Activated naive CD8-positive, alpha-beta T cell treated with anti-CD3 and anti-CD28 coated beads for 36 hours (primary cell): Measurements from ENCODE around the gene FGD5. TPM values are rescaled to one million over a fixed set of nuclear protein-coding genes. Genes with fewer than 3 reads are reported as not detected.
A peak's percentile ranks its signal among the peaks of the same experiment; 100 is the strongest.

Source experiments
- DNase-seq: peaks from one replicate; pipeline ENCODE4 v3.0.0; 2021
- H3K27ac Mint-ChIP-seq: one replicate; pipeline ENCODE4 v1.8.0; 2022; ENCODE audit warnings: mild to moderate bottlenecking, moderate library complexity, mixed read lengths
- H3K27me3 Mint-ChIP-seq: one replicate; pipeline ENCODE4 v1.8.0; 2022; ENCODE audit warnings: mild to moderate bottlenecking, mixed read lengths
- H3K36me3 Mint-ChIP-seq: one replicate; pipeline ENCODE4 v1.8.0; 2021; ENCODE audit warnings: mild to moderate bottlenecking, mixed read lengths
- H3K4me1 Mint-ChIP-seq: one replicate; pipeline ENCODE4 v1.8.0; 2021; ENCODE audit warnings: mixed read lengths
- H3K4me3 Mint-ChIP-seq: one replicate; pipeline ENCODE4 v1.8.0; 2022; ENCODE audit warnings: mild to moderate bottlenecking, moderate library complexity, mixed read lengths
- H3K9me3 Mint-ChIP-seq: one replicate; pipeline ENCODE4 v1.8.0; 2022; ENCODE audit warnings: mixed read lengths
- total RNA-seq, 2 experiments: library from RNA; stranded (reverse); gene quantifications; one replicate each; pipeline ENCODE4 v1.2.3, GENCODE V29; 2021

FGD5 gene, protein sequence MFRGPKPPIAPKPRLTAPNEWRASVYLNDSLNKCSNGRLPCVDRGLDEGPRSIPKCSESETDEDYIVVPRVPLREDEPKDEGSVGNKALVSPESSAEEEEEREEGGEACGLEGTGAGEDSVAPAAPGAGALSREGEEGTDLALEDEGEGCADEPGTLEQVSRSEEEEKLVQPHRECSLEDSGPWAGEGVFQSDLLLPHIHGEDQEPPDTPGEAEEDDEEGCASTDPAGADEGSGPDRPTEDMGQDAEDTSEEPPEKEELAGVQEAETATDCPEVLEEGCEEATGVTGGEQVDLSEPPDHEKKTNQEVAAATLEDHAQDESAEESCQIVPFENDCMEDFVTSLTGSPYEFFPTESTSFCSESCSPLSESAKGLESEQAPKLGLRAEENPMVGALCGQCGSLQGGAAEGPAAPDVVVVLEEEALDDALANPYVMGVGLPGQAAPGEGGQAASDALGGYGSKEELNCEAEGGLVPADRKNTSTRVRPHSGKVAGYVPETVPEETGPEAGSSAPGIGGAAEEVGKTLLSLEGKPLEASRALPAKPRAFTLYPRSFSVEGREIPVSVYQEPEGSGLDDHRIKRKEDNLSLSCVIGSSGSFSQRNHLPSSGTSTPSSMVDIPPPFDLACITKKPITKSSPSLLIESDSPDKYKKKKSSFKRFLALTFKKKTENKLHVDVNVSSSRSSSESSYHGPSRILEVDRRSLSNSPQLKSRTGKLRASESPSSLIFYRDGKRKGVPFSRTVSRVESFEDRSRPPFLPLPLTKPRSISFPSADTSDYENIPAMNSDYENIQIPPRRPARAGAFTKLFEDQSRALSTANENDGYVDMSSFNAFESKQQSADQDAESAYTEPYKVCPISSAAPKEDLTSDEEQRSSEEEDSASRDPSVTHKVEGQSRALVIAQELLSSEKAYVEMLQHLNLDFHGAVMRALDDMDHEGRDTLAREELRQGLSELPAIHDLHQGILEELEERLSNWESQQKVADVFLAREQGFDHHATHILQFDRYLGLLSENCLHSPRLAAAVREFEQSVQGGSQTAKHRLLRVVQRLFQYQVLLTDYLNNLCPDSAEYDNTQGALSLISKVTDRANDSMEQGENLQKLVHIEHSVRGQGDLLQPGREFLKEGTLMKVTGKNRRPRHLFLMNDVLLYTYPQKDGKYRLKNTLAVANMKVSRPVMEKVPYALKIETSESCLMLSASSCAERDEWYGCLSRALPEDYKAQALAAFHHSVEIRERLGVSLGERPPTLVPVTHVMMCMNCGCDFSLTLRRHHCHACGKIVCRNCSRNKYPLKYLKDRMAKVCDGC (N-terminal part only)
- total RNA-seq, result under 1 TPM; 0.22 to 0.27 TPM

DNA sequence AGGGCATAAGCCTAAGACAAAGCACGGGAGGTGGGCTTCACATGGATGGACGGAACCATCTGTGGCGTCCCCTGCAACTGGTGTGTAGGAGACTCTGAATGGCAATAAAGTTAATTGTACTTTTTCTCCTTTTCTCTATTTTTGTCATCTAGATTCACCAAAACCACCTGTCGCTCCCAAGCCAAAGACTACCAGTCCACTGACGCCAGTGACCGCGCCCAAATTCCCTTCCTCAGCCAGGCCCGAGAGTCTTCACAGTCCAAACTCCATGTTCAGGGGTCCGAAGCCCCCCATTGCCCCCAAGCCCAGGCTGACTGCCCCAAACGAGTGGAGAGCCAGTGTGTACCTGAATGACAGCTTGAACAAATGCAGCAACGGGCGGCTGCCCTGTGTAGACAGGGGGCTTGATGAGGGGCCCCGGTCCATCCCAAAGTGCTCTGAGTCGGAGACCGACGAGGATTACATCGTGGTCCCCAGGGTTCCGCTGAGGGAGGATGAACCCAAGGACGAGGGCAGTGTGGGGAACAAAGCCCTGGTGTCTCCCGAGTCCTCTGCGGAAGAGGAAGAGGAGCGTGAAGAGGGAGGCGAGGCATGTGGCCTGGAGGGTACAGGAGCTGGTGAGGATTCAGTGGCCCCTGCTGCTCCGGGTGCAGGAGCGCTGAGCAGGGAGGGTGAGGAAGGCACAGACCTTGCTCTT is at the start of gene FGD5:
FGD5 (plus strand) TSS at position 159 of the 697 bp plus-strand sequence; CDS start at position 269, 110 bp downstream.
- Mint-ChIP-seq H3K4me3 (no peak within 1 kb of the TSS), H3K36me3 (no peaks in the 10 kb centered on the region), H3K9me3 (no peaks in the 10 kb centered on the region), H3K4me1 (no peaks in the 10 kb centered on the region), H3K27ac (no peak within 1 kb of the TSS), H3K27me3 (peaks cover 9% of the 10 kb centered on the region)
- no peak for DNase-seq

DNA sequence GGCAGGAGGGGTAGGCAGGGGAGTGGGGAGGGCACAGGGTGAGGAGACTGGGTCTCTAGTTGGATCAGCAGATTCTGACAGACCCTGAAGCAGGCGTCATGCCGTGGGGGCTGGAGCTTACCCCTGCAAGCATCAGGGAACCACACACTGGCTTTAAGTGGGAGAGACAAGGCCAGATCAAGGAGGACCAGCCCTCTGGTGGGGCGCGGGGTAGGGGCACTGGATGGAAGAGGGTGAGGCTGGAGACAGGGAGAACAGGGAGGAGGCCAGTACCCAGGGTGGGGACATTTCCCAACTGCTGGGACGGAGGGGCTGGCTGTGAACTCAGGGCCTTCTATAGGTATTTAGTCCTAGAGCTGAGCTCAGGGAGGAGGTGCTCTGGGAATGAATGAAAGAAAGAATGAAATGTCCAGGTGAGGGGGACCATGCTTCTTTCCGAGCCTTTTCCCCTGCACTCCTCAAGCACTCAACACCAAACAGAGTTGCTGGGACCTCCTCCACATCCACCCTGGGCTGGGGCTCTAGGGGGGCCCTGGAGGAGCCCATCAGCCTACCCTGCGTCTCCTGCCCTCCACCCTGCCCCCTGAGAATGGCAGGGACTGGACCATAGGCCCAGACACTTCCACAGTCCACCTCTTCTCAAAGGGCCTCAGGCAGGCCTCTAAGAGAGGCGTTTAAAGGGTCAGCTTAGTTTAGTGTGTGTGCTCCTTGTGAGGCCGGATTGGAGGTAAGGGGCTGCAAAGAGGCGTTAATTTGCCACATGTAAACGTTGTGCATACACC is 49.0 kb upstream of the FGD5 start:
- Mint-ChIP-seq H3K27me3 (no peaks in the 10 kb centered on the region), H3K9me3 (no peaks in the 10 kb centered on the region), H3K27ac (no peak overlapping the region), H3K36me3 (no peaks in the 10 kb centered on the region), H3K4me3 (no peak overlapping the region), H3K4me1 (no peaks in the 10 kb centered on the region)
- DNase-seq, result no peak

DNA sequence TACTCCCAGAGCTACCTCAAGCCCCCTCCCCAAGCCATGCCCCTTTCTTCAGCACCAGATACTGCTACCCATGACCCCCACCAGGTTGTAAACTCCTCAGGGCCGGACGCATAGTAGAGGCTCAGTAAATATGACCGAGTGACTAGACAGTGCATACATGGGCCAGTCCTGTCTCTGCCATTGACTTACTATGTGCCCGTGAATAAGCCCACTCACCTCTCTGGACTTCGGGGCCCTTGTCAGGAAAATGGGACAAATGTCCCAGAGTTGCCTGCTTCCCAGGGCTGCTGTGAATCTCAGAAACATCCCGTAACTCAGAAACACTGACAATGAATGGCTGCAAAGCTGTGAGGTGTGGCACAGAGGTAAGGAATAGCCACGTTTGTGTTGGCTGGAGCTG is 48.2 kb upstream of the FGD5 start:
- Mint-ChIP-seq H3K9me3 (no peaks in the 10 kb centered on the region), H3K36me3 (no peaks in the 10 kb centered on the region), H3K4me3 (no peak overlapping the region), H3K27me3 (no peaks in the 10 kb centered on the region), H3K4me1 (no peaks in the 10 kb centered on the region), H3K27ac (no peak overlapping the region)
- no peak for DNase-seq

DNA sequence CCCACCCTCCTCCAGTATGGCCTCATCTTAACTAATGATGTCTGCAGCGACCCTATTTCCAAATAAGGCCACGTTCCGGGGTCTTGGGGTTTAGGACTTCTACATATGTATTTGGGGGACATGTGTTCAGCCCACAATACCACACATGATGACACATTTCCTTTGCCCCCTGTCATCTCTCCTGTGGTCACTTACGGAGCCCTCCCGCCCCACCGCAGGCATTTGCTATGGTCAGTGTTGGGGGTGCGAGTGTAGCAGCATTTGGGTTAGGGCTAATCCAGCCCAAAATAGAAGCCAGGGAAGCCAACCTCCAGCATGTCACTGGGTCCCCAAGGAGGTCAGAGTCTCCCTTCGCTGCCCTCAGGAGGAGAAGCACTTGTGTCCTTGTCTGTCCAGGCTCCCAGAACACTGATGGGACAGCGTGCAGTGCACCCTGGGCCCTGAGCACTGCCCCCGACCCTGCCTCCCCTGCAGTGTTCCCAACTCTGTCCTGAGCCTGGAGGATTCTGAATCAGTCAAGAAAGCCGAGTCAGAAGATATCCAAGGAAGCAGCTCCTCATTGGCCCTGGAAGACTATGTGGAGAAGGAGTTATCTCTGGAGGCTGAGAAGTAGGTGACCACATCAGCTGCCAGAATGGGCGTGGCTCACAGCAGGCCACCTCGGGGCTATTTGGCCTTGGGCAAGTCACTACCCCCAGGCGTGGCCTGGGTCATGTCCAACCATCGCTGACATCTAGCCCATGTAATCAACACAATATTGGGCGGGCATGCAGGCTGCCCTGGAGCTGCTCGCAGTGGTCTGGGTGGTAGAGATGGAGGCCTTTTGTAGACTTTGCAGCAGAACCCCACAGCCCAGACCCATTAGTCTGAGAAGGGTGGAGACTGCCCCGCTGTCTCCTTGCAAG is 46.9 kb upstream of the FGD5 start:
- Mint-ChIP-seq H3K27ac (no peak overlapping the region), H3K27me3 (no peaks in the 10 kb centered on the region), H3K4me3 (no peak overlapping the region), H3K36me3 (no peaks in the 10 kb centered on the region), H3K9me3 (no peaks in the 10 kb centered on the region), H3K4me1 (peaks cover 3% of the 10 kb centered on the region)
- no peak for DNase-seq

DNA sequence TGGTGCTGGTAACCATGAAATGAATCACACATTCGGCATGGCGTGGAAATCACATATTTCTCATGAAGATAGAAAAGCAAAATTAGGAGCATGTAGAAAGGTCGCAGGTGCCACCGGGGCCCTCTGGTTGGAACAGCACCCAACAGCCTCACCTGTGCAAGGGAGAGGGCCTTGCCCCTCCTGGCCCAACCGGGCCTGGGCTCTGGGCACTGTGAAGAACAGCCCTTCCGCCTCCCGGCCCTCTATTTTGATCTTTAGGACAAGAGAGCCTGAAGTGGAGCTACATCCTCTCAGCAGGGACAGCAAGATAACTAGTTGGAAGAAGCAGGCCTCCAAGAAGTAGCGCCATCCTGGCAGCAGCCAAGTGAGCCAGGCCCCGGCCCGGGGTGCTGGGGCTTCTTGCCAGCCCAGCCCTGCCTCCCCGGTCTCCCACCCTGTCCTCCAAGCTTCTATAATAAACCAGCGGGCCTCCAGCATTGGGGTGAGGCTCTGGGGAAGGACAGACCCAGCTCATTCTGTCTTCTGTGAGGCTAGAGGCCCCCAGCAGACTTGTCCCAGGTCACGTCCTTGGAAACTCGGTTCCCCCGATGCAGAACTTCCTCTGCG is 46.1 kb upstream of the FGD5 start:
- no peak for DNase-seq
- no peaks in the 10 kb centered on the region for H3K27me3 Mint-ChIP-seq
- no peaks in the 10 kb centered on the region for H3K9me3 Mint-ChIP-seq
- no peak overlapping the region for H3K4me3 Mint-ChIP-seq
- no peaks in the 10 kb centered on the region for H3K36me3 Mint-ChIP-seq
- H3K27ac Mint-ChIP-seq, result no peak overlapping the region
- peaks cover 3% of the 10 kb centered on the region for H3K4me1 Mint-ChIP-seq

DNA sequence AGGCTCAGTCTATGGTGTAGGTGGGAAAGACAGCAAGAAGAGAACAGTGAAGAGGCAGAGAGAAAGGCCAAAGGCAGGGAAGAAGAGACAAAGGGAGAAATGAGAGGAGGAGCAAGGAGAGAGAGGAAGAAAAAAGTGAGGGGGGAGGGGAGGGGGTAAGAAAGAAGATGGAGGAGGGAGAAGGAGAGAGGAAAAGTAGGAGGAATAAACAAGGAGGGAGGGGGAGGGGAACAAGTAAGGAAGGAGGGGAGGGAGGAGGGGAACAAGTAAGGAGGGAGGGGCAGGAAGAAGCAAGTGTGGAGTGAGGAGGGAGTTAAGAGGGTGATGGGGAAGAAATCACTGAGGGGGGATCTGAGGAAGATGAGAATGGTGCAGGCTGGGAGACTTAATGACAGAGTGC is 45.5 kb upstream of the FGD5 start:
- H3K27ac Mint-ChIP-seq, result no peak overlapping the region
- no peaks in the 10 kb centered on the region for H3K27me3 Mint-ChIP-seq
- H3K9me3 Mint-ChIP-seq, result no peaks in the 10 kb centered on the region
- peaks cover 3% of the 10 kb centered on the region for H3K4me1 Mint-ChIP-seq
- H3K4me3 Mint-ChIP-seq, result no peak overlapping the region
- no peak for DNase-seq
- no peaks in the 10 kb centered on the region for H3K36me3 Mint-ChIP-seq

DNA sequence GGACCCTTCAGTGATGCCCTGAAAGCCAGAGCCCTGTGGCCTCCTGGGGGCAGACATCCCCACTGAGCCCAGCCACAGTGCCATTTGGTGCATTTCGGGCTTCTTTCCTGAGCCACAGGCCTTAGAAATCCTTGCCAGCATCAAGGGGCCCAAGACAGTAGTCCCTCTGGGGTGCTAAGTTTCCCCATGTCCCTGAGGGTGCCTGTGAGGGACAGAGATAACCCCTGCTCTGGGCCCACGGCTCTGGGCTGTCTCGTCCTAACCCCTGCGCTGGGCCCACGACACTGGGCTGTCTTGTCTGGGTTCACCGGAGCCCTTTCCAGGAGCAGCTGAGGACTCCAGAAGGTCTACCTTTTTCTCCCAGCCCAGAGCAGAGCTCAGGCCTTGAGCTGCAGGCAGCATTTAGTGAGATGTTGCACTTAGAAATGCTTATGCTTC is 45.1 kb upstream of the FGD5 start:
- DNase-seq, result no peak
- Mint-ChIP-seq H3K36me3 (no peaks in the 10 kb centered on the region), H3K9me3 (peaks cover 4% of the 10 kb centered on the region), H3K4me1 (peaks cover 3% of the 10 kb centered on the region), H3K27me3 (no peaks in the 10 kb centered on the region), H3K27ac (no peak overlapping the region), H3K4me3 (no peak overlapping the region)

DNA sequence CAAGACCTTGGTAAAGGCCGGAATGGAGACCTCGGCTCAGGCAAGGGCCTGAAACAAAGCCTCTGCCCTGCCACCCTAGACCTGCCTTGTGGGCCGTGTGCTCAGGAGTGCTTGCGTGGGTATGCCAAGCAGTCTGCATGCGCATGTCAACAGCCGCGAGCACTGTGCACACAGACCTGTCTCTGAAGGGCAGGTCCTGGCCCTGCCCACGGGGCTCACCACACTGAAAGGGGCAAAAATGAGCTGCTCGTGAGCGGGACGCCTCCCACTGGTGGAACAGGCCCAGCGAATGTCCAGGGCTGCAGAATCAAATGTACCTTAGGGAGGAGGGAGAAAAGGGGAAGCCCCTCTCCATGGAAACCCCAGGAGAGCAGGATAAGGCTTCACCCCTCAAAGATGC is 44.3 kb upstream of the FGD5 start:
- Mint-ChIP-seq H3K4me1 (peaks cover 3% of the 10 kb centered on the region), H3K27ac (no peak overlapping the region), H3K4me3 (no peak overlapping the region), H3K36me3 (no peaks in the 10 kb centered on the region), H3K27me3 (no peaks in the 10 kb centered on the region), H3K9me3 (peaks cover 6% of the 10 kb centered on the region)
- DNase-seq, result no peak

DNA sequence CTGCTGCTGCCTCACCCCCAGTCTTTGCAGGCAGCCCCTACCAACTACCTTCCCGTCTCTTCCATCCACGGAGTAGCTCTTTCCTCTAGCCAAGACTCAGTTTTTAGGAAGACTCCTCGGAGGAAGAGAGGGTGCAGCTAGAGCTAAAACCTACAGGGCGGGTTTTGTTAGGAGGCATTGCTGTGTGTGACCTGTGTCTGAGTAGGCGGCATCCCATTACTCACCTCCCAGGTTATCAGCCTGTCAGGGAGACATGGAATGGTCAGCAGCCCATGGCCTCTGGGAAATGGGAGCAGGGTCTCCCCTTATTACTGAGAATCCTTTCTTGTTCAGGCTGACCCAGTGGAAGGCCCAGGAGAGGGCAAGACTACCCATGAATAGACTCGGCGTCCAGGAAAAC is 43.8 kb upstream of the FGD5 start:
- Mint-ChIP-seq H3K27me3 (no peaks in the 10 kb centered on the region), H3K36me3 (no peaks in the 10 kb centered on the region), H3K4me3 (no peak overlapping the region), H3K9me3 (peaks cover 6% of the 10 kb centered on the region), H3K4me1 (peaks cover 3% of the 10 kb centered on the region), H3K27ac (no peak overlapping the region)
- DNase-seq, result no peak

DNA sequence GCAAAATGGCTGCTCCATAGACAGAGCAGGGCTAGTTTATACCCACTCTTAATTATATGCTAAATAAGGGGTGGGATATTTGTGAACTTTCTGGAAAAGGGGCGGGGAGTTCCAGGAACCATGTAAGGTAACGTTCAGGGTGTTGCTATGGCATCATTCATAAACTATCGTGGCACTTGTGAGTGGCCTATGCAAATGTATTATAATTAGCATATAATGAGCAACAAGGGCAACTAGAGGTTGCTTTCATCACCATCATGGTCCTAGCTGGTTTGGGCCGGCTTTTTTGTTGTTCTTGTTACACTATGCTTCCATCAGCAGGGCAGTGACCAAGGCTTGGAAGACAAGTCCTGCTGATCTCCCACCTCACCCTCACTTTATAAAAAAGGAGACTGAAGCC is 43.2 kb upstream of the FGD5 start:
- Mint-ChIP-seq H3K4me3 (no peak overlapping the region), H3K9me3 (peaks cover 6% of the 10 kb centered on the region), H3K36me3 (no peaks in the 10 kb centered on the region), H3K27ac (no peak overlapping the region), H3K27me3 (no peaks in the 10 kb centered on the region), H3K4me1 (peaks cover 3% of the 10 kb centered on the region)
- DNase-seq, result no peak

DNA sequence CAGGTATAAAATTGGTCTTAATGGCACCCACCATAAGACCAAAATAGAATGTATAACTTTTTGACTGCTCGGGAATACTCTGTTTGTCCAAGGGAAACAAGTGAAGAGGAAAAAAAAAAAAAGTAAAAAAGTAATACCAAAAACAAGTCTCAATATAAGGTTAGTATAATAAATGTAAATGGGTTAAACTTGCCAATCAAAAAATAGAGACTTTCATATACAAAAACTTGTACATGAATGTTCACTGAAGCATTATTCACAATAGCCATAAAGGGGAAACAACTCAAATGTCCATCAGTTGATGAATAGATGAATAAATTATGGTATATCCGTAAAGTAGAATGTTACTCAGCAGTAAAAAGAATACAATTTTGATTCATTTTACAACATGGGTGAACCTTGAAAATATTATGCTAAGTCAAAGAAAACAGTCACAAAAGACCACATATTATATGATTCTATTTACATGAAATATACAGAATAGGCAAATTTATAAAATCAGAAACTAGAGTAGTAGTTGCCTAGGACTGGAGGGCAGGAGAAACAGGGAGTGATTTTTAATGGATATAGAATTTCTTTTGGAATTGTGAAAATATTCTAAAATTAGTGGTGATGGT is 39.6 kb upstream of the FGD5 start:
- Mint-ChIP-seq H3K36me3 (no peaks in the 10 kb centered on the region), H3K27me3 (peaks cover 3% of the 10 kb centered on the region), H3K9me3 (peaks cover 6% of the 10 kb centered on the region), H3K4me3 (no peak overlapping the region), H3K27ac (no peak overlapping the region), H3K4me1 (peaks cover 3% of the 10 kb centered on the region)
- DNase-seq, result no peak

DNA sequence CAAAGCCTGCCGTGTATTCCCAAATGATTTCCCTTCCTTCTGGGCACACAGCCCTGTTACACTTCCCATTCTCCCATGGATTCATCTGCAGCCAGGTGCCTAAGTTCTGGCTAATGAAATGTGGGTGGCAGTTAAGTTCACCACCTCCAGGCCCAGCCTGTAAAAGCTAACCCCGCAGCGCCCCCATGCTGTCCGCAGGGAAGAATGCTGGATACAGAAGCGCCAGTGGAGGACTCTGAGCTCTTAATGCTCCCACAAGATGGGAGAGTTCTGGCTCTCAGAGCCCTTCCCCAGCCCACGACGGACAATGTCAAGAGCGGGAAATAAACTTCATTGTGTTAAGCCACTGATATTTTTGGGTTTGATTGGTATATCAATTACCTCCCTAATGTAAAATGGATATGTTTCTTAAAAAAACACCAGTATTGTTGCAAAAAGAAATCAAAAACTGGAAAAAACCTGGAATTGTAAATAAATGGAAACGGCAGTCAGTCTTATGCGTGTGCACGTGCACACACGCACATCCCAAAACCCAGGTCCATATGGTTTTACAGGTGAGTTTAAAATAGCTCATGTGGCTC is 37.7 kb upstream of the FGD5 start:
- DNase-seq, result peak; percentile 33
- no peak overlapping the region for H3K27ac Mint-ChIP-seq
- no peaks in the 10 kb centered on the region for H3K36me3 Mint-ChIP-seq
- peaks cover 6% of the 10 kb centered on the region for H3K9me3 Mint-ChIP-seq
- H3K4me3 Mint-ChIP-seq, result no peak overlapping the region
- H3K27me3 Mint-ChIP-seq, result peaks cover 3% of the 10 kb centered on the region
- H3K4me1 Mint-ChIP-seq, result peaks cover 3% of the 10 kb centered on the region
